Measurements from ENCODE around the gene THAP12.
"Not testable (repeated sequence)": the region's sequence is repeated elsewhere in the genome, so short reads cannot be mapped to it uniquely, and the experiment has no call there.

Gene THAP12

GRCh38 chr11:76380977-76381719 is at the start of gene THAP12, which contains the start of gene GVQW3:
TSS of gene THAP12 (minus strand) at chr11:76381132. CDS start at chr11:76380836, 296 bp downstream.
TSS of gene GVQW3 (plus strand) at chr11:76381323. CDS start at chr11:76381829, 506 bp downstream.
- DNase-seq, result peak; percentile 97

GRCh38 chr11:76426660-76427059 is 45.7 kb upstream of the THAP12 start:
- no peak for DNase-seq

DNA sequence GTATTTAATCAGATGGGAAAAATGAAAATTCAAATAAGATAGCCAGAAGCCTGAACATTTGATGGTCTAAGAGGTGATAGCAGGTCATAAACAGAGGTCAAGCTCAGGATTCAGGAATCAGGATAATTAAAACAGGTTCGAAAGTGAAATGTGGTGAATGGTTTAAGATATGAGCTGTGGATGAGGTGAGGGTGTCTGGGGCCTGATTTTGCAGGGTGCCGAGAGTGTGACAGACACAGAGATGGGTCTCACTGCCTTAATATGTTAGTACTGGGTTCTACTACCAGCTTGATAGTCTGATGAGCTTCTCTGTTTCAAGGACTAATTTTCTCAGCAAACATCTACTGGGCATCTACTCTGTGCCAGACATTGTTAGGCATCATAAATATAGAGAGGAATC is 44.0 kb upstream of the THAP12 start:
- no peak for DNase-seq

DNA sequence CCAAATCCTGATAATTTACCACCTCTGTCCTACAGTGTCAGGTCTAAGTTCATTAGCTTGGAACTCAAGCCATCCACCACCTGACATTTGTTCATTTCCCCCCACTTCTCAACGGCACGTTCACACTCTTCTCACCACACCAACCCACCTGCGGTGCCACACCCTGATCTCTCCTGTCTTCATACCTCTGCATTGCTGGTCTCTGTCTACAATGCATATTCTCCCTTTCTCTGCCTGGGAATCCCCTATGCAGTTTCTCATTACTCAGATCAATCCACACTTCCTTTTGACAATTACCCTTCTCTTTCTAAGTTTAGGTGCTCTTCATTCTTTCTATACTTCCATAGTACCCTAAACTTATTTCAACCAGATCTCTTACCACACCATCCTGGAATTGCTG is 43.4 kb upstream of the THAP12 start:
- peak; percentile 39 for DNase-seq

- DNase-seq, result peak; percentile 20
Measured at GRCh38 chr11:76419896-76420295, 39.0 kb upstream of the THAP12 start.

DNA sequence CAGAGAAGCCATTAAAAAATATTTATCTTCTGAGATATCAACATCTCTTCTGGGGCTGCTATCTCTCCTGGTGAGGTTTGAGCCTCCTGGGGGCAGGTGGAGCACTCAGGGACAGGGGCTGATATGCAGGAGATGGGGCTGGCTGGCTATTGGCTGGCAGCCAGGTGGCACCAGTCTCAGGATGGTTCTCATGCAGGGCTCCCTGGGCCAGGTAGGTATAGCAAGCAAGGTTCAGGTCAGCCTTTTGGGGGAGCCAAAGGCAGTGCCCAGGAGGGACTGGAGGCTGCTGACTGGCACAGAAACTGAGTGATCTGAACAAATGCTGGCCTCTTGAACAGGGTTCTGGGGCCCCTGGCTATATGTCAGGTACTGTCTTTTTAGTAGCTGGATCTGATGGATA is 34.1 kb upstream of the THAP12 start:
- DNase-seq, result no peak

- DNase-seq, result no peak
Measured at GRCh38 chr11:76410851-76411357, 30.0 kb upstream of the THAP12 start.

DNA sequence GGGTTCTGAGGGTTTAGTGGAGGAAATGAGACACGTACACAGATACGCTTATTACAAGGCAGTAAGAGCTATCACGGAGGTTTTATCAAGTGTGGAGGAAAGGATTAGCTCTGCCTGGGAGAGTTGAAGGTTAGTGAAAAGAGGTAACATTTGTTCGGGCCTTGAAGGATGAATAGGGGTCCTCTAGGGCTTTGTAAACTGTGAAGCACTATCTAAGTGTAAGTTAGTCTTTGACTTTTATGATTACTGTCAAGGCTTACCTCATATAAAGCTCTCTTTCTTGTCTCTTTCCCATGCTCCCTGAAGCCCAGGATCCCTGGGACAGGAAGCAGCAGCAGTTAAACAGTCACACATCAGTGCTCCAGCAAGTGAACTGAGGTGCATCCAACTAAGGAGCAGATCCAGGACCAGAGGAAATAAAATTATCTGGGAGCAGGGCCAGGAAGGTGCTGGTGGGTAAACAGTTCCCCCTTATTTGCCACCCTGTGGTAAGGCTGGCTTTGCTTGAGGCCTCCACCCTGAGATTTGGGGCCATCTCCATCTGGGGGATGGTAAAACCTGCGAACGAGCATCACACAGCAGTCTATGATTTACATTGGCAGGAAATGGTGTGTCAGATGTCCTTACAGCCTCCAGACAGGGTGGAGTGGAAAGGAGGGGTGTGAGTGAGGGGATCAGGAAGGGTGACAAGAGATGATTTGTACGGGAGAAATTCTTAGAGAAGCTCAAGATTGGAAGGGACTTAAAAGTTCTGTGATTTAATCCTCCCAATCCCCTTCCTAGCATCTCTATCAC is 27.4 kb upstream of the THAP12 start:
- DNase-seq, result no peak

DNA sequence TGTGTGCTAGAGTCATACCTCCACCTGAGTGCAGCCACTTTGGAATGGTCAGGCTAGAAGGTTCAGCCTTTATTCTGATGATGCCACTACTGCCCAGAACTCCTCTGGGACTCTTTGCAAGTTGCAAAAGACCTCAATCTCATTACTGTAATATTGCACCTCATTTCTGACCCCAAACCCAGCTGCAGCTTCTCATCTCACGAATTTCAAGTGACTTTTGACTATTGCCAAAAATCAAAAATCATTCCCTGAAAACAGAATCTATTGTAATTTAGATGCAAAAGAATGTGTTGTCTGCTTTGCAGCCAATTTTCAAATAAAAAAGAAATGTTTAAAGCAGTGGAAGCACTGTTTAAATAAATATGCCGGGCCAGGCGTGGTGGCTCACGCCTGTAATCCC is 25.4 kb upstream of the THAP12 start:
- no peak for DNase-seq

DNA sequence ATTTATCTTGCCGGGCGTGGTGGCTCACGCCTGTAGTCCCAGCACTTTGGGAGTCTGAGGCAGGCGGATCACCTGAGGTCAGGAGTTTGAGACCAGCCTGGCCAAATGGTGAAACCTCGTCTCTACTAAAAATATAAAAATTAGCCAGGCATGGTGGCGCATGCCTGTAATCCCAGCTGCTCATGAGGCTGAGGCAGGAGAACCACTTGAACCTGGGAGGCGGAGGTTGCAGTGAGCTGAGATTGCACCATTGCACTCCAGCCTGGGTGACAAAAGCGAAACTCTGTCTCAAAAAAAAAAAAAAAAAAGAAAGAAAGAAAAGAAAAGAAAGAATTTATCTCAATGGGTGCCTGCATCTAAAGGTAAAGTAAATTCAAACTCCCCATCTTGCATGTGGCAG is 20.6 kb upstream of the THAP12 start:
- not testable (repeated sequence) for DNase-seq

GRCh38 chr11:76400967-76401366 is 20.0 kb upstream of the THAP12 start:
- DNase-seq, result no peak

- DNase-seq, result no peak
Measured at GRCh38 chr11:76397383-76397782, 16.5 kb upstream of the THAP12 start.

DNA sequence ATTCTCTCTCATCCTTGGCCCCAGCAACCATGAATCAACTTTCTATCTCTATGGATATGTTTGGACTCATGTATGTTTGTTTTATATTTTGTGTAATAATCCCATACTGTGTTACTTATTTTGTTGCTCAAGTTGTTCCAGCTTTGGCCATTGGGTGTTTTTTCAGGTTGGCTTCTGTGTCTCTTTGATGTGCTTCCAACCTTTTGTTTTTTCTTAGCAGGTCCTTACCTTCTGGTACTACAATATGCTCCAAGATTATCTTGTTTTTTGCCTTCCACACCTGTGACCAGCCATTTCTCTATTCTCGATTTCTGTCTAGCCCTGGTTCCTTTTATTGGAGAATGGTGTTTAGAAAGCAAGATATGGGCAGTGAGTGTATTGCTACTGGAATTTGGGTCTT is 14.4 kb upstream of the THAP12 start:
- no peak for DNase-seq

GRCh38 chr11:76394411-76394810 is 13.5 kb upstream of the THAP12 start:
- DNase-seq, result no peak

- DNase-seq, result no peak
Measured at GRCh38 chr11:76392870-76393269, 11.9 kb upstream of the THAP12 start.

GRCh38 chr11:76391811-76392475 is 11.0 kb upstream of the THAP12 start:
- no peak for DNase-seq

GRCh38 chr11:76391021-76391420 is 10.1 kb upstream of the THAP12 start:
- no peak for DNase-seq

GRCh38 chr11:76388408-76388807 is 7.5 kb upstream of the THAP12 start:
- no peak for DNase-seq

DNA sequence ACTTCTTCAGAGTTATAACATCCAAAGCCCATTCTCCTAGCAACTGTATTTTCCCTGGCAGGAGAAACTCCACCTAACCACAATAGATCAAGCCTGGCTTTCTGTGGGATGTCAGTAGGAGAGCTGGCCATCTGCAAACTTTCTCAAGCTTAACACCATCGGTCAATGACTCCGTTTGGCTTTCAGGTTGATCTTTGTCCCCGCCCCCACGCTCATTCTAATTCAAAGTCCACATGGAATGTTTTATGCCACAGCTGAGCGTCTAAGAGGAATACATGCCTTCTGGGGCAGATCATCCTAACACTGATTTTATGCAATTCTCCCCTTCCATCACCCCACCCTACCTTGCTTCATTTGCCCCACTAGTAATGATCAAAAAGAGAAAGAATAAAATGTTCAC is 5.0 kb upstream of the THAP12 start:
- DNase-seq, result no peak

DNA sequence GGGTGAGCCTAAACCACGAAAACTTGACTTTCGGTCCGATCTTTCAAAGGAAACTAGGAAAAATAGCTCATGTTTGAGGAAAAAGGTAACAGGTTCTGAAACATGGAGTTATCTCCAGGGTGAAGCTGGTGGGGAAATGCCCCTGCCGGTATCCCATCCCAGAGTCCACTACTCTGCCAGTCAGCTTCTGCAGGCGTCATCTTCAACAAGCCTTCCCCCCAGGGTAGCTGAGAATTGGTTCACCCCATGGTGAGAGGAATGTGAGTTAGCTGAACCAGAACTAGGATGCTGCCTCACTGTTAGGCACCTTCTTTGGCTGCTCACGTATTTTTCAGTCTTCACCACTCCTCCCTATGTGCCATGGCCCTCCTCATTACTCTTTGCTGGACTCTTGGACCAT is 1.3 kb upstream of the THAP12 start:
- DNase-seq, result no peak

DNA sequence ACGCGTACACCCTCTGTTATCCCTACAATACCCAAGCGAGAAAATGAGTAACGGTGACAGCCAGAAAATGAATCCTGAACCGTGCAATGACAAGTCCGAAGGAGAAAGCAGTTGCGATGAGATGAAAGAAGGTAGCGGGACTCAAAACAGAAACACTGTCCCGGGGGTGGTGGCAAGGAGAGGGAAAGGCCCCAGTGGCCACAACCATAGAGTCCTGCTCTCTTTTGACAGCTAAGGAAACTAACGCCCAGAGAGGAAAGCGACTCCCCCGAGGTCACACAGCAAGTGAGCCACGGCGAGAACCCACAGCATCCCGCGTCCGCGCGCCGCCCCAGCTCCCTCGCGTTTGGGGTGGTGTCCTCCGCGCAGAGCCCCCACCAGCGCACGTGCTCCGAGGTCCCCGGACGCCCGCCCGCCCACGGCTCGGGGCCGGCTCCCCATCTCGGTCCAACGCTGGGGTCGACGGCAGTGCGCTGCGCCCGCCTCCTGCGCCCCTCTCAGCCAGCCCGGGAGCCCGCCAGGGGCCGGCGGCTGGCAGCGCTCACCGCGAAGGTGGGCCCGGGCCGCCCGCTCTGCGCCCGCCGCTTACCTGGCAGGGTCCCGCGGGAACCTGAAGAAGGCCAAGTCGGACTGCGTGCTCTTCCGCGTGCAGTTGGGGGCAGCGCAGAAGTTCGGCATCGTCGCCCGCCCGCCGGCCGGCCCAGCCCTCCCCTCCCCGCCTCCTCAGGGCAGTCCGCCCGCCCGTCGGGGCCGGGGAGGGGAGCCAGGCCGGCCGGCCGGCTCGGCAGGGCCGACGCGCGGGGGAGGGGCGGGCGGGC is 564 bp downstream of the THAP12 start:
- DNase-seq, result peak; percentile 72

GRCh38 chr11:76379807-76380158 is 1.1 kb downstream of the THAP12 start:
- DNase-seq, result no peak

All from stimulated activated CD4-positive, alpha-beta T cell treated with anti-CD3 and anti-CD28 coated beads, Interleukin-15, amount 100 ng/mL, for 24 hours (primary cell).